Mucosa of gallbladder (tissue), 1 donor: ENCODE measurements around the gene MGAT5. TPM values are rescaled to one million over a fixed set of nuclear protein-coding genes. Genes with fewer than 3 reads are reported as not detected.

Experiments used
- DNase-seq: peaks from one replicate; pipeline ENCODE4 v3.0.0-alpha.2; 2020; ENCODE audit warnings: low spot score
- total RNA-seq: library from RNA; stranded (reverse); gene quantifications from one replicate; pipeline ENCODE4 v1.2.1, GENCODE V29; 2021
- donor health status: DM: no; HTN: no; CAD: no.

Gene MGAT5
- total RNA-seq, 1 donor from 2014 or later, result 152 TPM

DNA sequence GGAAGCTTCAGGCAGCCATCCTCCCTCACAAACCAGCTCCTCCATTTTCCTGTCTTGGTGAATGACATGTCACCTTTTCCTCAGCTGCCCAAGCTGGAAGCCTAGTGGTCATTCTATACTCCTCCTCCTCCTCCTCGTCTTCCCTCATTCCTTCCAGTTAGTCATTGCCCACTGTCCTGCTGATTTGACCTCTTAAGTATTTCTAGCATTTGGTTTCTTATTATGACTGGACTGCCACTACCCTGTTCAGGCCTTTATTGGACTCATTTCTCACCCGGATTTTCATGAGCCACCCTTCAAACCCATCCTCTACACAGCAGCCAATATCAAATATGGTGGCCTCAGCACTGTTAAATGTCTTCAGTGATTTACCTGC lies 21.9 kb upstream of the MGAT5 start:
- DNase-seq, result no peak

DNA sequence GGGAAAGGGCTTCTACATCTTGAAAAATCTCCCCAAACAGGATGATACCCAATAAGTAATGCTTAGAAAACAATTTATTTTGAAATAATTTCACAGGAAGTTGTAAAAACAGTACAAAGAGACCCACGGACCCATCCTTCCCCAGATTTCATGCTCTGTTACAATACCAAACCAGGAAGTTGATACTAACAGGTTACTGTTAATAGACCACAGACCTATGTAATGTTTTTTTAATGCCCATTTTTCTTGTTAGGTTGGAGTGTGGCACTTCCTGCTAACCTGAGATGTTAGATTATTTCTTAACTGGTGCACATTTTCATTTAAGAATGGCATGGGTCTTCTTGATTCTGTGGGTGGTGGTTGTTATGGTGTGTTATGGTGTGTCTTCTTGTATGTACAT lies 21.4 kb upstream of the MGAT5 start:
- DNase-seq, result no peak

DNA sequence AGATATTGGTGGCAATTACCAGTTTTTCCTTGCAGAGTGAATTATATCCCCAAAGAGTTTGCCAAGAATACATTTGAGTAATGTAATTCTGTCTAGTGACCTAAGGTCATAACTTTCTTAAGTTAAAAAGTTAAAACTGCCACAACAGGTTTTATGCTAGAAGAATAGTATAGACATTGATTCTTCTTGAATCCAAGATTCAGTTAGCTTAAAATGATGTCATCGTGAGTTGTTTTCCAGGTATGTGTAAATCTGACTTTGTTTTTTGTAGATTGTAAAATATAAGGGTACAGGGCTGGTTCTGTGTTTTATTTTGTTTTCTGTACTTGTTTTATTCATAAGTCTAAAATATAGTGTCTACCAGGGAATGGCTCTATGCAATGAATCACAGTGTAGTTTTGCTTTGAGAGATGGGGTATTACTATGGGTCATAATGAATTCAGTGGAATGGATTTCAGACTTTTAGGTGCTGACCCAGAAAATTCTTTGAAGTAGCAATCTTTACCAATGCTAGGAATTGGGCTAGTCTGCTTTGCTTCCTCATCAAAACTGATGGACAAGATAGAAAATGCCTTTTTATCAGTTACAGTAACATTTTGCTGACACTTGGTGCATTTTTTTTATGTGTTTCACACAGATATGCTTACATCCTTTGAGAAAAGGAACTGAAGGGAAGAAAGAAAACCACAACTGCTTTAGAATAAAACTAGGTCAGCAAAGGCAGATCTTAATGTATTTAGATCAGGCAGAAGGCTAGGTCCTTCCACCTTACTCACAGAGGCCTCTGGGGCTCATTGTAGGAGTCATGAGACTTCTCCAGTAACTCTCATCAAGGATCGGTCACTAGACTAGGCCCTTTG lies 20.8 kb upstream of the MGAT5 start:
- no peak for DNase-seq

DNA sequence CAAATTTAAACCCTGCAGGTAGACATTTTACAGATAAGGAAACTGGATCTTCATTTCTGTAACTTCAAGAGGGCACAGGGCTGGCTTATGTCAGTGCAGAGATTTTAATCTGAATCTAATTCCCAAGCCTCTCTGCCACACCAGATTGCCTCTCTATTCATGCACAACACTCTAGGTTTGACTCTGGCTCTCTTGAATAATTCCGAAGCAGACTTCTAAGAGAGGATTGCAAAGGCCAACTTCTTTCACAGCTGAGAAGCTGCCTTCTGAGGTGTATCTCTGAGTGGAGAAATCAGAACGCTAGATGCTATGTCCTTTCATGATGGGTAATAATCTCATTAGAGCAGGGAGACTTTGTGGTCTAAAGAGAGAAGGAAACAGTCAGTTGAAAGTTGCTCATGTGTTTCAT lies 20.1 kb upstream of the MGAT5 start:
- DNase-seq, result no peak

- peak; percentile 61 for DNase-seq
Measured at GRCh38 chr2:134234535-134234934, 19.3 kb upstream of the MGAT5 start.

DNA sequence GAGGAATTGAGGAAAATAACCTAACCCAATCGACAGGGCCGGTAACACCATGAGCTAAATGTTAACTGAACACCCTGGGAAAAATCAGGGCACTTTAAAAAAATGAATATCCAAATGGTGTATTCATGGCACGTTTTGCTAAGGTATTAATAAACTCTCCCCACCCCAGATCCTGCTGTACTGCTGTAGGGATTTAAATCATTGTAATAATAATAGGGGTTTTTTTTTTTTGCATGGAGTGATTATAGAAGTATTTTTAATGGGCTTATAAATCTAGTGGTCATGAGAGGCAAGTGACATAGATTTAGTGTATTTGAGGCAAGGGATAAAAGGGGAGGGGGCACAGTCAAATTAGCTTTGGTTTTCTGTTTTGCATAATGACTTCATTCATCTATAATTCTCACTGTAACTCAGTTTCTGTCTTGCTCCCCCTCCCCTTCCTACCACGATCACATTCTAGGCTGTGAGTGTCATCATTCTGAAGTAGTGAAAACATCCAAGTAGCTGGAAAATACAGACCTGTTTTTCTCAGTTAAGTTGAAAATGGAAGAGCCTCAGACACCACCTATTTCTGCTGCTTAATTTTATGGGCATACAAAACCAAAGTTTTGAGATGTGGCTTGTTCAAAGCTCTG lies 18.2 kb upstream of the MGAT5 start:
- no peak for DNase-seq

DNA sequence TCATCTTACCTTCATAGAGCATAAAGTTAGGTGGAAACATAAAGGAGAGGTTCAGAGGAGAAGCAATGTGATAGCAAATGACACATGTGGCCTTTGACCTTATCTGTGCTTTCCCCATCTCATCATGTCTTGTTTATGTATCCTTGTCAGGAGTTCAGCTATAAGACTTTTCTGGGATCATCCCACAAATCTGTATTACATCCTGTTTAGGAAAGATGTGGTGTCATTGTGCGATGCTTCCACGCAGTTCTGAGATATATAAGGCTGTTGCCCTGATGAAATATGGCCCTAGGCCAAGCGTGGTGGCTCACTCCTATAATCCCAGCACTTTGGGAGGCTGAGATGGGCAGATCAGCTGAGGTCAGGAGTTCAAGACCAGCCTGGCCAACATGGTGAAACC lies 15.5 kb upstream of the MGAT5 start:
- DNase-seq, result no peak

DNA sequence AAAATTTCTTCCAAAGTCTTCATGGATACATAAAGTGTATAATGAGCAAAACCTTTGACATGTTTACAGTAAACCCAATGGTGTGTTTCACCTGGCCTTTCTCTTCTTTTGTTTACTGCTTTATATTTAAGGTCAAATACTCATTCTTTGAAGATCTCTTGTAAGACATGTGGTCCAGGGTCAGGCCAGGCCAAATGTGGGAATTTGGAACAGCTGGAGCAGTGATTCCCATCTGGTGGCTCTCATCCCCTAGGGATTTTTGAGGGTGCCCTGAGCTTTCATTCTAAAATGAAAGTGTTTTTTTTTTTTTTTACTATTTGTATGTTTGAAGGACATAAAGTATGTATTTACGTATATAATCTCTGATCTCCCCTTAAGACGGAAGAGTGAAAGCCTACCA lies 13.8 kb upstream of the MGAT5 start:
- DNase-seq, result no peak

GRCh38 chr2:134241911-134242310 lies 12.0 kb upstream of the MGAT5 start:
- DNase-seq, result no peak

GRCh38 chr2:134243244-134243643 lies 10.6 kb upstream of the MGAT5 start:
- DNase-seq, result no peak

- DNase-seq, result no peak
Measured at GRCh38 chr2:134244086-134244485, 9.8 kb upstream of the MGAT5 start.

GRCh38 chr2:134244587-134244986 lies 9.3 kb upstream of the MGAT5 start:
- DNase-seq, result no peak

DNA sequence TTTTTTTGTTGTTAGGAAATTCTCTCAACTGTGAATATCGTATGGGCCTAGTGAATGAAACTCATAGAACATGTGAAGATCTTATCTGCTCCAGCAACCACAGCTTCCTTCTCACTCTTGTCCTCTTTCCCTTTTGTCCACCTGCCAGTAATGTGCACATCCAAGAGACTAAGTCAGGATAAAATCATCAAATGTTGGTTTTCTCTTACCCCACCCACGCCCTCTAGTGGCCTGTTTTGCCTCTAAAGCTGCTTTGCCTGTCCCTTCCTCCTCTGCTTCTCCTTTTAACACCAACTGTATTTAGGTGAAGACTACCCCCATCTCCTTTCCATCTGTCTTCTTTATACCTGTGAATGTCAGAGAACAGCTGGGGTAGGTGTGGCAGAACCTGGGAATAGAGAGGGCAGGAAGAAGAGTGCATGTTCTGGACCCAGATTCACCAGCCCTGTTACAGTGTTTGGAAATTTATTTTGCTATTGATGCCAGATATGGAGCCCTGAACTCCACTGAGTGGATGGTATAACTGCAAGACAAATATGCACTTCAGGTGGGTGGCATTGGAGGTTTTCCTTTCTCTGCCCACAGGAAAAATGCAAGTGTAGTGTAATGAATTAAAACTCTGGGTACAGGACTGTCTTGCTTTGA lies 8.4 kb upstream of the MGAT5 start:
- peak; percentile 85 for DNase-seq

GRCh38 chr2:134246154-134246874 lies 7.6 kb upstream of the MGAT5 start:
- no peak for DNase-seq

DNA sequence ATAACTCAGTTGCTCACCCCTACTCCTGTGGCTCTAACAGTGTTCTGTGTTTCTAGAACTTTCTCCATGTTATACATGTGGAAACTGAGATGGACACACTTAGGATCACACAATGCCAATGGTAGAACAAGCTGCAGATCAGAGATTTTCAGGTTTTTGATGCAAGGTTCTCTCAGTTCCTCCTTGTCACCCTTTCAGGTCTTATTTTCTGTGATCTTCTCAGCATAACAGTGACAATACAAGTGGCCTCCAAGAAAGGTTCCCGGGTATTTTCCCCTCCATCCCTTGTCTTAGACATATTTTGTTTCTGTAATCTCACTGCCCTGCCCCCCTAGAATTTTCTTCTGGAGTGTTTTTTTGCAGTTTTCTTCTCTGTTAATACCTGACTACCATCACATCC lies 6.2 kb upstream of the MGAT5 start:
- no peak for DNase-seq

DNA sequence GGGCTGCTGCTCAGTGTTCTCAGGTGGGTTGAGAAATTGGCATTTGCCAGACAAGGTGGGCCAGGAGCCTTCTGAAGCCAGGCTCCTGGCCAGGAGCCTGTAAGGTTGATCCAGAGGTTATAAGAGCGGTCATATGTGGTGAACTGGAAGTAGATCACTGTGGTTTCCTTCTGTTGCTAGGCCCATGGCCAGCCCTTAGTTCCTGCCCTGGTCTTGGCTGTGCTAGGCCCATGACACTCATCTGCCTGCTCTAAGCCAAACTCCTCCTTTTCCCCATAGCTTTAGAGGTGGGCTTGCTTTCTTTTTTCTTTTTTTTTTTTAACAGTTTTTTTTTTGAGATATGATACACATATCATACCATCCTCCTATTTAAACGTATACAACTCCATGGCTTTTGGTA lies 5.0 kb upstream of the MGAT5 start:
- no peak for DNase-seq

- no peak for DNase-seq
Measured at GRCh38 chr2:134249755-134250154, 4.1 kb upstream of the MGAT5 start.

DNA sequence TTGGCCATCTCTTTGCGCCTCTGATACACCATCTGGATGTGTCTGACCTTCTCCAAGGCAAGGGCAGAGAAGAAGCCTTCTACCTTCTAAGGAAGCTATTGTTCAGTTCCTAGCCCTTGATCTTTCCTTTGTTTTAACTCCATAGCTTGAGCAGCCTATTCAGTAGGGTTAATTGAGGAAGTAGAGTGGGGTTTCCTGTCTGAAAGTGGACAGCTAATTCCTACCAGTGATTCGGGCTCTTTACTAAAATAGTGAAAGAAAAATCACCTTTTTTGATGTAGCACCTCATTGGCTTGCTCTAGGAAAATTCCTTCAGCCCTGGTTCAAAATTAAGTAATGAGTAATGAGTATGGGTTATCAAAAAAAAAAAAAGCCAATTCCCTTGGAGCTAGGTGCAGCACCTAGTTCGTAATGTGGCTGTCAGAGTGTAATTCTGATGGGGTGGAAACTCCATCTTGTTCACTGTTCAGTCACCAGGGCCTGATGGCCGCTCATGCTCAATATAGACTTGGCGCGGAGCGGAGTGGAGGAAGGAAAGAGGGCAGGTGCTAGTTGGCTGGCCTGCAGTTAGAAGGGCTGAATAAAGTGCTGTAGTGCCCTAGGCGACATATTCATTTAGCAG lies 2.9 kb upstream of the MGAT5 start:
- no peak for DNase-seq

- DNase-seq, result no peak
Measured at GRCh38 chr2:134252092-134252750, 1.7 kb upstream of the MGAT5 start.

- no peak for DNase-seq
Measured at GRCh38 chr2:134253117-134253704, 661 bp upstream of the MGAT5 start.

GRCh38 chr2:134254824-134255223 lies 952 bp downstream of the MGAT5 start:
- DNase-seq, result no peak
